HepG2 (cell line): ENCODE measurements around the gene RABGAP1L. TPM values are rescaled to one million over a fixed set of nuclear protein-coding genes. Genes with fewer than 3 reads are reported as not detected.

Experiments used
- ATAC-seq: fragments of 200-7000 bp; cut with Tn5 transposase; 3 replicates; pipeline ENCODE4 v1.9.1; 2020; ENCODE audit warnings: mild to moderate bottlenecking, moderate library complexity
- BruUV-seq: library from RNA; stranded (reverse); fragments of 400-500 nt; replicated peaks from 2 replicates; lab custom pipeline; 2021; lab: Mats Ljungman, UMichigan
- CTCF ChIA-PET: fragments of 300-600 bp; formaldehyde crosslinking; extraction: SDS; loops from one replicate; lab custom pipeline; 2021; ENCODE audit warnings: low total read pairs, inconsistent platforms, low intra/inter-chr PET ratio; lab: Yijun Ruan, JAX
- POLR2A ChIA-PET: fragments of 350-600 bp; sonication (Branson Sonifier 250); formaldehyde crosslinking; loops from one replicate; lab custom pipeline; 2020; ENCODE audit warnings: antibody characterized with exemption, inconsistent platforms; lab: Yijun Ruan, JAX
- DNase-seq: peaks from one replicate; pipeline ENCODE4 v3.0.0-alpha.2; 2015; ENCODE audit warnings: low spot score
- FAIRE-seq: peaks from 3 replicates; lab custom pipeline; 2011; peaks lifted over from hg19 to GRCh38; lab: Jason Lieb, UNC
- H2AFZ ChIP-seq: one replicate; pipeline ENCODE4 v1.6.1; 2011; ENCODE audit warnings: low read length, inconsistent platforms
- H3K27ac ChIP-seq: fragments of 300-600 bp; 3 replicates; pipeline ENCODE4 v1.8.0; 2011; ENCODE audit warnings: mixed run types, mild to moderate bottlenecking, mixed read lengths, low read length, inconsistent platforms; ENCODE audit not compliant: insufficient read depth; ENCODE audit errors: extremely low read length
- H3K27me3 ChIP-seq, 2 experiments: fragments of 200-600 bp in 1 of 2; 2 replicates in 1 of 2; 3 replicates in 1 of 2; pipeline versions ENCODE4 v1.6.0 to v1.8.0; 2011; ENCODE audit warnings: low read length in 2 of 2, mild to moderate bottlenecking in 2 of 2, moderate library complexity in 2 of 2, inconsistent platforms in 1 of 2; ENCODE audit not compliant: insufficient read depth in 2 of 2, control insufficient read depth in 1 of 2
- H3K36me3 ChIP-seq, 2 experiments: fragments of 200-600 bp in 1 of 2; replicated peaks in 1 of 2; 2 replicates in 1 of 2; 3 replicates in 1 of 2; pipeline versions ENCODE4 v1.5.1 to v1.8.0; 2011; ENCODE audit warnings: low read length in 2 of 2, inconsistent platforms in 1 of 2; ENCODE audit not compliant: insufficient read depth in 2 of 2, control insufficient read depth in 1 of 2
- H3K4me1 ChIP-seq: 2 replicates; pipeline ENCODE4 v1.5.1; 2012; ENCODE audit warnings: low read length, inconsistent platforms; ENCODE audit not compliant: insufficient read depth
- H3K4me2 ChIP-seq: 2 replicates; pipeline ENCODE4 v1.6.0; 2011; ENCODE audit warnings: low read depth, low read length, inconsistent platforms
- H3K4me3 ChIP-seq, 3 experiments: fragments of 200-600 bp in 1 of 3; sonication (generic), shearing (Covaris generic) in 1 of 3; replicated peaks in 1 of 3; 2 replicates each; pipeline ENCODE4 v1.5.1; 2011 to 2016; ENCODE audit warnings: low read length in 3 of 3, inconsistent platforms in 2 of 3, low read depth in 2 of 3, mild to moderate bottlenecking in 2 of 3, control low read depth in 1 of 3, mixed read lengths in 1 of 3; ENCODE audit not compliant: insufficient read depth in 1 of 3
- H3K79me2 ChIP-seq: one replicate; pipeline ENCODE4 v1.6.1; 2011; ENCODE audit warnings: low read length, inconsistent platforms; ENCODE audit not compliant: insufficient read depth
- H3K9ac ChIP-seq: 2 replicates; pipeline ENCODE4 v1.6.0; 2011; ENCODE audit warnings: mild to moderate bottlenecking, low read depth, low read length, inconsistent platforms; ENCODE audit not compliant: insufficient read depth
- H3K9me3 ChIP-seq: 2 replicates; pipeline ENCODE4 v1.5.1; 2012; ENCODE audit warnings: mild to moderate bottlenecking, low read length
- H4K20me1 ChIP-seq: 2 replicates; pipeline ENCODE4 v1.6.0; 2011; ENCODE audit warnings: inconsistent platforms, mild to moderate bottlenecking, low read length, moderate library complexity; ENCODE audit not compliant: insufficient read depth
- DMAP1 ChIP-seq: IDR thresholded peaks from 2 replicates; pipeline ENCODE4 v1.6.1; 2016
- E2F5 ChIP-seq: sonication (generic); formaldehyde crosslinking; conservative IDR thresholded peaks from 2 replicates; pipeline ENCODE4 v1.4.0; 2020; ENCODE audit warnings: missing genetic modification reagents
- HHEX ChIP-seq: IDR thresholded peaks from 2 replicates; pipeline ENCODE4 v1.6.1; 2016; ENCODE audit warnings: control low read depth
- SALL2 ChIP-seq: sonication (generic); formaldehyde crosslinking; IDR thresholded peaks from 2 replicates; pipeline ENCODE4 v1.8.1; 2023; ENCODE audit warnings: mild to moderate bottlenecking, missing genetic modification reagents, inconsistent platforms
- TBL1XR1 ChIP-seq: fragments of 150-350 bp; IDR thresholded peaks from 2 replicates; pipeline ENCODE4 v1.6.1; 2014; ENCODE audit warnings: borderline replicate concordance, low read length; ENCODE audit not compliant: partially characterized antibody
- ZFY ChIP-seq: sonication (generic); formaldehyde crosslinking; IDR thresholded peaks from 2 replicates; pipeline ENCODE4 v1.4.0; 2020; ENCODE audit warnings: missing genetic modification reagents
- ZNF275 ChIP-seq: sonication (generic); formaldehyde crosslinking; IDR thresholded peaks from 2 replicates; pipeline ENCODE4 v1.8.0; 2022; ENCODE audit warnings: missing genetic modification reagents, mild to moderate bottlenecking, inconsistent platforms, borderline replicate concordance
- ZNF510 ChIP-seq: sonication (generic); formaldehyde crosslinking; IDR thresholded peaks from 2 replicates; pipeline ENCODE4 v1.4.0; 2020; ENCODE audit warnings: low read depth, mild to moderate bottlenecking, missing genetic modification reagents
- ZNF780A ChIP-seq: sonication (generic); formaldehyde crosslinking; IDR thresholded peaks from 2 replicates; pipeline ENCODE4 v1.8.0; 2022; ENCODE audit warnings: mild to moderate bottlenecking, missing genetic modification reagents, moderate library complexity
- ZSCAN25 ChIP-seq: sonication (generic); formaldehyde crosslinking; IDR thresholded peaks from 2 replicates; pipeline ENCODE4 v1.8.0; 2022; ENCODE audit warnings: mild to moderate bottlenecking, missing genetic modification reagents
- WGBS: methylation state at CpG from one replicate; pipeline ENCODE4 v1.1.6; 2017; ENCODE audit warnings: low lambda C conversion rate; 5-methylcytosine and 5-hydroxymethylcytosine counted together
- in situ Hi-C: cut with HindIII; loops from 2 replicates; pipeline ENCODE4 v1.10.0; 2017; ENCODE audit warnings: low pct_unique_long_range_greater_than_20kb; ENCODE audit not compliant: extremely low pct_ligation_motif_present
- intact Hi-C: fragments of 100-400 bp; cut with micrococcal nuclease; formaldehyde crosslinking; loops from one replicate; pipeline ENCODE4 v1.10.0; 2022; ENCODE audit not compliant: unreplicated experiment
- polyA plus RNA-seq, 8 experiments: library from polyadenylated mRNA; depleted of rRNA in 3 of 8; stranded (reverse) in 7 of 8; unstranded in 1 of 8; fragments of >200 nt; fragmentation: Illumina TruSeq in 4 of 8; extraction: Trizol in 4 of 8; gene quantifications; 2 replicates each; pipeline versions ENCODE4 v1.2.1 to v1.2.3, GENCODE V29; 2011 to 2016; ENCODE audit warnings: low read depth in 4 of 8, missing spikeins in 1 of 8, mixed read lengths in 1 of 8; ENCODE audit not compliant: insufficient read depth in 1 of 8
- total RNA-seq, 5 experiments: library from RNA; depleted of rRNA; stranded (reverse); fragments of >200 nt; fragmentation: Illumina TruSeq; extraction: Trizol; gene quantifications; 2 replicates each; pipeline ENCODE4 v1.2.3, GENCODE V29; 2016; ENCODE audit warnings: low read depth in 1 of 5

Gene RABGAP1L
- total and polyA plus RNA-seq, 2 of the 13 experiments (the other 11 are each of a cell fraction or from before 2014, with no cell fraction given), result 7.9 to 22.6 TPM

- TF ChIP-seq ZNF275 (CRISPR knock-in tag) (no peak), SALL2 (CRISPR knock-in tag) (no peak)
Observed at GRCh38 chr1:174799136-174799479, 639.8 kb downstream of the RABGAP1L start (continued).

GRCh38 chr1:174800216-174800851 lies 641.0 kb downstream of the RABGAP1L start:
- no peak overlapping the region for H3K27ac ChIP-seq
- POLR2A ChIA-PET, result no interaction called here
- FAIRE-seq, result no peak

More at GRCh38 chr1:174800216-174800851, 641.0 kb downstream of the RABGAP1L start:
- peaks cover 1% of the 10 kb centered on the region for H3K4me1 ChIP-seq
- ATAC-seq, result no peak
- TF ChIP-seq DMAP1 (CRISPR knock-in tag) (no peak), E2F5 (CRISPR knock-in tag) (no peak), ZNF780A (CRISPR knock-in tag) (no peak), ZFY (CRISPR knock-in tag) (no peak), TBL1XR1 (no peak), ZNF510 (no peak), ZSCAN25 (CRISPR knock-in tag) (no peak), HHEX (CRISPR knock-in tag) (no peak)
- H3K4me3 ChIP-seq, result no peak overlapping the region
- no peaks in the 10 kb centered on the region for H3K9me3 ChIP-seq
- H4K20me1 ChIP-seq, result no peaks in the 10 kb centered on the region
- CTCF ChIA-PET, result no interaction called here
- H3K27me3 ChIP-seq, result no peaks in the 10 kb centered on the region
- H2AFZ ChIP-seq, result no peak overlapping the region
- no peak for DNase-seq
- no peaks in the 10 kb centered on the region for H3K36me3 ChIP-seq
- H3K4me2 ChIP-seq, result no peak overlapping the region
- WGBS, result 96% methylated on average over 10 of the region's 10 CpGs
- no peak overlapping the region for H3K9ac ChIP-seq
- BruUV-seq, result no TSS peak
- in situ Hi-C loops, result no loop called here
- intact Hi-C loops, result no loop called here
- H3K79me2 ChIP-seq, result no peaks in the 10 kb centered on the region
